HL-60 (cell line): ENCODE results near the gene RFX1.
"Not testable (repeated sequence)": the region's sequence is repeated elsewhere in the genome, so short reads cannot be mapped to it uniquely, and the experiment has no call there.

ENCODE experiments used
- DNase-seq, 2 experiments: peaks; one replicate each; pipeline ENCODE4 v3.0.0-alpha.2; 2010 to 2020; ENCODE audit warnings: low read depth in 1 of 2, low spot score in 1 of 2
- H3K27ac ChIP-seq: fragments of 250-450 bp; sonication (Bioruptor Pico); replicated peaks from 2 replicates; pipeline ENCODE4 v1.5.1; 2020; ENCODE audit warnings: mild to moderate bottlenecking, moderate library complexity
- H3K27me3 ChIP-seq: fragments of 250-450 bp; sonication (Bioruptor Pico); 2 replicates; pipeline ENCODE4 v1.5.1; 2021; ENCODE audit warnings: mild to moderate bottlenecking, moderate library complexity; ENCODE audit not compliant: insufficient read depth, poor library complexity, severe bottlenecking
- H3K4me3 ChIP-seq: replicated peaks from 2 replicates; pipeline ENCODE4 v1.5.1; 2011; ENCODE audit warnings: mild to moderate bottlenecking, control low read depth, low read length; ENCODE audit not compliant: insufficient read depth
- GABPA ChIP-seq: IDR thresholded peaks from 2 replicates; pipeline ENCODE4 v1.6.1; 2012; ENCODE audit warnings: low read depth
- POLR2AphosphoS5 ChIP-seq: IDR thresholded peaks from 2 replicates; pipeline ENCODE4 v1.6.1; 2012; ENCODE audit warnings: low read depth
- SPI1 ChIP-seq: IDR thresholded peaks from 2 replicates; pipeline ENCODE4 v1.6.1; 2012; ENCODE audit warnings: low read depth, mild to moderate bottlenecking, borderline replicate concordance
- TF ChIP-seq, protein P1 (sequence below): IDR thresholded peaks from 2 replicates; pipeline ENCODE4 v1.6.1; 2012; ENCODE audit warnings: low read depth; ENCODE audit not compliant: insufficient replicate concordance
- TF ChIP-seq, protein P2 (sequence below): IDR thresholded peaks from one replicate; pipeline ENCODE4 v1.5.1; 2011; ENCODE audit warnings: low read length, control low read depth, inconsistent platforms; ENCODE audit not compliant: insufficient read depth

Gene RFX1

DNA sequence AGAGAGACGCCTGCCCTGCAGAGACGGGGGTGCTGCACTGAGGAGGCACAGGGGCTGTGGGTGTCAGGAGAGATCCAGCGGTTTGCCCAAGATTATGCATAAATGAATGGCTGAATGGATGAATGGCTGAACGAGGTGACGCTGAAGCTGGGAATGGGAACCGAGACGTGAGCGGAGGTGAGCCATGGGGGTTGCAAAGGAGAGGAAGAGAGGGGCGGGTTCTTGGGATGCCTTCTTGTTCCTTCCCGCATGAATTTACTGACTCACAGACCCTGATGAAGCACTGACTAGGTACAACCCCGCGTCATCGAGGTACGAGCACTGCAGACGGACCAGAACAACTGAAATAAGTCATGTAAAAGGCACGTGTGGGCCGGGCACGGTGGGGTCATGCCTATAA lies 37.1 kb downstream of the RFX1 start:
- TF ChIP-seq, protein P1, sequence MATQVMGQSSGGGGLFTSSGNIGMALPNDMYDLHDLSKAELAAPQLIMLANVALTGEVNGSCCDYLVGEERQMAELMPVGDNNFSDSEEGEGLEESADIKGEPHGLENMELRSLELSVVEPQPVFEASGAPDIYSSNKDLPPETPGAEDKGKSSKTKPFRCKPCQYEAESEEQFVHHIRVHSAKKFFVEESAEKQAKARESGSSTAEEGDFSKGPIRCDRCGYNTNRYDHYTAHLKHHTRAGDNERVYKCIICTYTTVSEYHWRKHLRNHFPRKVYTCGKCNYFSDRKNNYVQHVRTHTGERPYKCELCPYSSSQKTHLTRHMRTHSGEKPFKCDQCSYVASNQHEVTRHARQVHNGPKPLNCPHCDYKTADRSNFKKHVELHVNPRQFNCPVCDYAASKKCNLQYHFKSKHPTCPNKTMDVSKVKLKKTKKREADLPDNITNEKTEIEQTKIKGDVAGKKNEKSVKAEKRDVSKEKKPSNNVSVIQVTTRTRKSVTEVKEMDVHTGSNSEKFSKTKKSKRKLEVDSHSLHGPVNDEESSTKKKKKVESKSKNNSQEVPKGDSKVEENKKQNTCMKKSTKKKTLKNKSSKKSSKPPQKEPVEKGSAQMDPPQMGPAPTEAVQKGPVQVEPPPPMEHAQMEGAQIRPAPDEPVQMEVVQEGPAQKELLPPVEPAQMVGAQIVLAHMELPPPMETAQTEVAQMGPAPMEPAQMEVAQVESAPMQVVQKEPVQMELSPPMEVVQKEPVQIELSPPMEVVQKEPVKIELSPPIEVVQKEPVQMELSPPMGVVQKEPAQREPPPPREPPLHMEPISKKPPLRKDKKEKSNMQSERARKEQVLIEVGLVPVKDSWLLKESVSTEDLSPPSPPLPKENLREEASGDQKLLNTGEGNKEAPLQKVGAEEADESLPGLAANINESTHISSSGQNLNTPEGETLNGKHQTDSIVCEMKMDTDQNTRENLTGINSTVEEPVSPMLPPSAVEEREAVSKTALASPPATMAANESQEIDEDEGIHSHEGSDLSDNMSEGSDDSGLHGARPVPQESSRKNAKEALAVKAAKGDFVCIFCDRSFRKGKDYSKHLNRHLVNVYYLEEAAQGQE: no peak
- TF ChIP-seq POLR2AphosphoS5 (no peak), SPI1 (no peak)
- TF ChIP-seq, protein P2, sequence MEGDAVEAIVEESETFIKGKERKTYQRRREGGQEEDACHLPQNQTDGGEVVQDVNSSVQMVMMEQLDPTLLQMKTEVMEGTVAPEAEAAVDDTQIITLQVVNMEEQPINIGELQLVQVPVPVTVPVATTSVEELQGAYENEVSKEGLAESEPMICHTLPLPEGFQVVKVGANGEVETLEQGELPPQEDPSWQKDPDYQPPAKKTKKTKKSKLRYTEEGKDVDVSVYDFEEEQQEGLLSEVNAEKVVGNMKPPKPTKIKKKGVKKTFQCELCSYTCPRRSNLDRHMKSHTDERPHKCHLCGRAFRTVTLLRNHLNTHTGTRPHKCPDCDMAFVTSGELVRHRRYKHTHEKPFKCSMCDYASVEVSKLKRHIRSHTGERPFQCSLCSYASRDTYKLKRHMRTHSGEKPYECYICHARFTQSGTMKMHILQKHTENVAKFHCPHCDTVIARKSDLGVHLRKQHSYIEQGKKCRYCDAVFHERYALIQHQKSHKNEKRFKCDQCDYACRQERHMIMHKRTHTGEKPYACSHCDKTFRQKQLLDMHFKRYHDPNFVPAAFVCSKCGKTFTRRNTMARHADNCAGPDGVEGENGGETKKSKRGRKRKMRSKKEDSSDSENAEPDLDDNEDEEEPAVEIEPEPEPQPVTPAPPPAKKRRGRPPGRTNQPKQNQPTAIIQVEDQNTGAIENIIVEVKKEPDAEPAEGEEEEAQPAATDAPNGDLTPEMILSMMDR: no peak
- no peak overlapping the region for H3K27ac ChIP-seq

DNA sequence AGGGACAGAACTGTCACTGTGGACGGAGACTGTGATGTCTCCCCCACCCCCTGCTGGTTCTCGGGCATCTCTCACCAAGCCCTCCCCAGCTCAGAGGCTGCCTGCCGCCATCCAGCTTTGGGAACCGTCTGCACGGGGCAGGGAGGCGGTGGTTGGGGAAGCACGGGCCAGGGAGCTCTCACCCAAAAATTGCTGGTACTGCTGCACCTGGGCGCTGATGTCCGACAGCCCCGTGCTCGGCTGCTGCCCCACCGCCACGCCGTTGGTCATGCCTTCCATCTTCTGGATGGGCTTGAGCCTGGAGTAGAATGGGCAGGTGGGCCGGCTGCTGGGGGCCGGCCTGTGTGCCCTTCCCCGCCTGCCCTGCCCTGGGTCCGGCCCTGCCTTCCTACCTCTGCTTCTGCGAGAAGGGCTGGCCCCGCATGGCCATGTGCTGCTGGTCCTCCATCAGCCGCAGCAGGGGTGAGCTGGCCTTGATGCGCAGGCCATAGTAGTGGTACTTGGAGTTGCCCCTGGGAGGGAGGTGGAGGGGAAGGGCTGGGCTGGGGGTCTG lies 37.7 kb downstream of the RFX1 start:
- no peak for DNase-seq
- H3K27me3 ChIP-seq: no peaks in the 10 kb centered on the region
- no peak overlapping the region for H3K4me3 ChIP-seq
- H3K27ac ChIP-seq: no peak overlapping the region
- TF ChIP-seq POLR2AphosphoS5: no peak
- TF ChIP-seq, protein P1: no peak
- TF ChIP-seq GABPA: no peak
- no peak for TF ChIP-seq SPI1
- TF ChIP-seq, protein P2: no peak

More for the DNA sequence above, 37.1 kb downstream of the RFX1 start:
- Histone ChIP-seq H3K4me3 (no peak overlapping the region), H3K27me3 (no peaks in the 10 kb centered on the region)
- DNase-seq: no peak

DNA sequence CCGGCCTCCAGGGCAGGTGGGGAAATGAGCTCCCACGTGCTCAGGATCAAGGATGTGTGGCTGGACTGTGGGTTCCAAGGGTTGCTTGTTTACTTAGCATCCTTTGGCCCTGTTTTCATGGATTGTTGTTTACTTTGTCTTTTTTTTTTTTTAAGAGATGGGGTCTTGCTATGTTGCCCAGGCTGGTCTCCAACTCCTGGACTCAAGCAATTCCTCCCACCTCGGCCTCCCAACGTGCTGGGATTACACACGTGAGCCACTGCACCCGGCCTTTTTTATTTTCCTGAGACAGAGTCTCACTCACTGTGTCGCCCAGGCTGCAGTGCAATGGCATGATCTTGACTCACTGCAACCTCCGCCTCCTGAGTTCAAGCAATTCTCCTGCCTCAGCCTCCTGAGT lies 38.9 kb downstream of the RFX1 start:
- H3K4me3 ChIP-seq, DNase-seq, H3K27me3 ChIP-seq, H3K27ac ChIP-seq: not testable (repeated sequence)

DNA sequence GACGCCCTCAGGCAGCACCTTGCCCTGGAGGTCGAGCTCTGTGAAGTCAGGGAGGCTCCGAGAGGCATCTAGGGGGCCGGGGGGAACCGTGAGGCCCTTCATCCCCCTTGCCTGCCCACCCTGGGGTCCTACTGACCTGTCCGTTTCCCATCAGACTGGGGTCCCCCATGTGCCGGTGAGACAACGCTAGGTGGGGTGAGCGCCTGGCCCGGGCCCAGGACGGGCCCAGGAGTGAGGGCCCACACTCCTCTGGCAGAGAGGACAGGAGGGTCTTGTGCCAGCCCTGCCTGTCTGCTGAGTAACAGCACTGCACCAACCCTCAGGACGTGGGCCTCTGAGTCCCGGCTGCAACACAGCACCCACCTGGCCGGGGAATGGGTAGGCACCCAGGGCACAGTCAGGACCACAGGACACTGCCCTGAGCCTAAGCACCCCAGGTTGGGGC lies 39.4 kb downstream of the RFX1 start:
- no peak for DNase-seq
- Histone ChIP-seq H3K27me3 (no peaks in the 10 kb centered on the region), H3K4me3 (no peak overlapping the region), H3K27ac (no peak overlapping the region)
- TF ChIP-seq, protein P1: no peak
- TF ChIP-seq GABPA (no peak), POLR2AphosphoS5 (no peak), SPI1 (no peak)
- TF ChIP-seq, protein P2: no peak
